Activated T-helper 1 cell treated with Interleukin-2 at 50 U/mL for 16 hours (primary cell): ENCODE measurements around the gene SCN10A.

Source experiments
- DNase-seq: peaks from one replicate; pipeline ENCODE4 v3.0.0-alpha.2; 2020; ENCODE audit warnings: low read depth

SCN10A gene

DNA sequence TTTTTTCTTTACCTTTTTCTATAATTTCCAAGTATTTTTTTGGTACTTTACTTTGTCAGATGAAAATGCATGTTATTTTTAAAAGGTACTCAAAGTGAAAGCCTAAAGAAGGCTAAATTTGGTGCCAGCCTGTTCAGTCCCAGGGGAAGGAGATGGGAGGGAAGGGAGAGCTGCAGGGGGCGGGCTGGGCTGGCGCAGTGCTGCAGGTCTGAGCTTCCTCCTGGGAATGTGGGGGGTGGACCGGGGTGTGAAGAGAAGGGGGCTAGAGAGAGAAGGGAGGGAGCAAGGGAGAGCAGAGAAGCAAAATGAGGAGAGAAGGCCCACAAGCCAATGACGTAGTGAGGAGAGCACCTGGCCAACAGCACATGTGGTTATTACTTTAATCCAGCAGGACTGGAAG is 95.6 kb downstream of the SCN10A start:
- DNase-seq: no peak

DNA sequence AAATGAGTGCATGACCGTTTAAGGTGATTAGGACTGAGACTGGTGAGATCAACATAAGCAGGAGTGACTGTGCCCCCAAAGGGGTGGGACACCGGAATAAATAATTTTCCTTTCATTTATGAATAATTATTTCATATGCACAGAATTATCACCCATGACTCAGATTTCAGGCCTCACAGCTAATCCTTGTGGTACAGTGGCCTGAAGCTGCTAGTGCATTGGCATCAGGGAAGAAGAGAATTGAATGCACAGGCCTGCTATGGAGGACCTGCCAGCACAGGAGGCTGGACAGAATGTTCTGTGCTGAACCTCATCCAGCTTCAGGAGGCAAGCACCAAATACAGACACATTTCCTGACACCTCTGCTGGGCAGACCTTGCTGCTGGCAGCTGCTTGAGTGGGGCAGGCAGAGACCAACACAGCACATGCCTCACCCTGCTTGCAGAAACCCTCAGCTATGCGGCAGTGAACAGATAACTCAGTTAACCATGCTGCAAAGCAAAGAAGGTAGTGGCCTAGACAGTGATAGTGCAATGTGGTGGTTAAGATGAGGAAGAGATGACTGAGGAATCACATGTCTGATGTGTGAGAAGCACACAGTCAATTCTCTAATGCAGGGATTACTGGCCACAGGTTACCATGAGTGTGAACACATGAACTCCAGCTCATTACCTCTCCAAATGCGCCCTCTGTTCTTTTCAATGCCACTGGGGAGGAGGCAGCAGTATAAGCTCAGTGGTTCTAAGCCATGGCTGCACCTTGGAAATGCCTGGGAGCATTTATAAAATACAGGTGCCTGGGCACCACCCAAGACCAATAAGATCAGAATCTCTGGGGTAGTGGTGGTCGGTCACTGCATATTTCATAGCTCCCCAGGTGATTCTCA is 98.4 kb downstream of the SCN10A start:
- no peak for DNase-seq

DNA sequence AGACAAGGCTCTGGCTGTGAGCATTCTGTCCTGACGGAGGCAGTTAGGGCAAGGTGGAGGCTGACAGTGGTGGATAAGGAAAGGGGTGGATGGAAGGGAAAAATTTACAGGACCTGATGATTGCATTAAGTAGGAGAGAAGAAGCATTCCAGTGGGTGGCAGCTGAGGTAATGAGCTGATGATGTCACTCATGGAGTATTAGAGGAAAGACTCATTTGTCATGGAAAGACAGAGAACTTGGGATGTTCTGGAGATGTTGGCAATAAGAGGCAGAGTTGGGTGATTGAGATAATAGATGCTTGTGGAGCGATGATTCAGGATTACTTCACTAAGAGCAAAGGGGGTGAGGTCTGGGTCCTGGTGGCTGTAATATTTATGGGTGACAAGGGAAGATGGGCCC is 102.9 kb downstream of the SCN10A start:
- no peak for DNase-seq

GRCh38 chr3:38711321-38711720 is 104.7 kb downstream of the SCN10A start:
- no peak for DNase-seq

DNA sequence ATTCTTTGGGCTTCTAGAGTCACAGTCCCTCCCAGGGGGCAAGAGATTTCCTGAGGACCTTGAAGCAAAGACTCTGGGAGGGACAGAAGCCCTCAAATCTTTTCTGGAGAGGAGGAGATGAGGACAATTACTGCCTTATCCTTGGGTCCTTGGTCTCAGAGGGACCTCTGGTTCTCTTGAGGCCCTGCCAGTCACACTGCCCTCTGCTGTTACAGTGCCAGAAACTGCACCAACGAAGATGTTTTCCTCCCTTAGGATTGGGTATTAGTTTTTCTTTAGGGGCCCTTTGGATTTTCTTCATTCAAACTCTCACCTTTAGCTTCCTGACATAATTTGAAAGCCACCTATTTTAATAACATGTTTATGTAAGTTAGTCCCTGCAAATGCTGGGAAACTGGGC is 108.3 kb downstream of the SCN10A start:
- no peak for DNase-seq

DNA sequence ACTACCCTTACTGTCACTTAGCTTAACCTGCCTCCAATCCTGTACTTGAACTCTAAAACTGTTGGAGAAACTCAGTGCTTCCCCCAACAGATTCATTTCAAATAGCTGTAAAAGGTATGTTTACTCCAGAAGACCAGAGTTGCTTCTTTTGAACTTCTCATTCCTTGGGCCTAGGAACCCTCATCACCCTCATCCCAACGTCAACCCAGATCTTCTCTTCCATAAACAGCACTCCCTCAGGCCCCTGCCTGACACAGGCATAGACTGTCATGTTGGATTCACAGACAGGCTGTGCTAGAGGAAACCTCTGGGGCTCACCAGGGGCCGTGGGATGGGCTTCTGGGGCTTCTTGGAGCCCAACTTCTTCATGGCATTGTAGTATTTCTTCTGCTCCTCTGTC is 109.1 kb downstream of the SCN10A start:
- no peak for DNase-seq

- DNase-seq: no peak
Observed at GRCh38 chr3:38702231-38702630, 113.8 kb downstream of the SCN10A start.

GRCh38 chr3:38698760-38699159 is 117.3 kb downstream of the SCN10A start:
- DNase-seq: no peak

GRCh38 chr3:38698061-38698460 is 118.0 kb downstream of the SCN10A start:
- DNase-seq: no peak

DNA sequence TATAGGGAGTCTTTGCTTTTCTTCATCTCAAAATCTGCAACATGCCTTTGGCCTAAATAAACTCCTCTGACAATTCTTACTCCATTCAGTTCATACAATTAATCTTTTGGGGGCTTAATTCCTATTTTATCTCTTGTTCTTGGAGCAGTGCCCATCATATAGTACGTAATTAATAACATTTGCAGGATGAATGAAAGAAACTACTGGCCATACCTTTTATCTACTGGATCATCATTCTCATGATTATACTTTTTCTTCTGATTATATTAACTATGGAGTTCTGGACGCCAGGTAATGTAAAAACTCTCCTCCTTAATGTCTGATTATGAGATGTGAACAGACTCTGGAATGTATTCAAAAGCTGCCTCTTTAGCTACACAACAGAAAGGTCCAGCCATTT is 120.0 kb downstream of the SCN10A start:
- DNase-seq: no peak

DNA sequence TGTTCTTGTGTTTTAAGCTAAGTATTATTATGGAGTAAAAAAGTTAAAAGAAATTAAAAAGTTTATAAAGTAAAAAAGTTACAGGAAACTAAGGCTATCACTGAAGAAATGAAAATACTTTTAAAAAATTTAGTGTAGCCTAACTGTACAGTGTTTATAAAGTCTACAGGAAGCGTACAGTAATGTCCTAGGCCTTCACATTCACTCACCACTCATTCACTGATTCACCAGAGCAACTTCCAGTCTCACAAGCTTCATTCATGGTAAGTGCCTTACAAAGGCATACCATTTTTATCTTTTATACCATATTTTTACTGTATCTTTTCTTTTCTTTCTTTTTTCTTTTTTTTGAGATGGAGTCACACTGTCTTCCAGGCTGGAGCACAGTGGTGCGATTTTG is 125.8 kb downstream of the SCN10A start:
- DNase-seq: no peak

DNA sequence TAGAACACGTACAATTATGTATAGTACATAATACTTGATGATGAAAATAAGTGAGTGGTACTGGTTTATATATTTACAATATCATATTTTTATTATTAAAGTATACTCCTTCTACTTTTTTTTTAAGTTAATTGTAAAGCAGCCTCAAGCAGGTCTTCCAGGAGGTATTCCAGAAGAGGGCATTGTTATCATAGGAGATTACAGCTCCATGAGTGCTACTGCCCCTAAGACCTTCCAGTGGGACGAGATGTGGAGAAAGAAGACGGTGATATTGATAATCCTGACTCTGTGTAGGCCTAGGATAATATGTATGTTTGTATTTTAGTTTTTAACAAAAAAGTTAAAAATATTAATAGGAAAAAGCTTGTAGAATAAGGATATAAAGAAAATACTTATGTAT is 126.2 kb downstream of the SCN10A start:
- DNase-seq: no peak

DNA sequence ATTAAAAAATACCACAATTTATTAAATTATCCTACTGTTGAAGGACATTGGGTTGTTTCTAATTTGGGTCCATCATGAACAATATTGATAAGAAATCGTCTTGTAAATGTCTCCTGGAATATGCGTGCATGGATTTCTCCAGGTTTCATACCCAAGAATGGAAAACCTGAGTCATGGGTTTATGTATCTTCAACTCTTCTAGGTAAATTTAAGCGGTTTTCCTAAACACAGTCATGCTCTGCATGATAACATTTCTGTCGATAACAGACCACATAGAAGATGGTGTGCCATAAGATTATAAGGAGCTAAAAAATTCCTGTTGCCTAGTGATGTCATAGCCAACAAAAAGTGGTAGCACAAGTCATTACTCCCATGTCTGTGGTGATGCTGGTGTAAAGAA is 126.7 kb downstream of the SCN10A start:
- no peak for DNase-seq

DNA sequence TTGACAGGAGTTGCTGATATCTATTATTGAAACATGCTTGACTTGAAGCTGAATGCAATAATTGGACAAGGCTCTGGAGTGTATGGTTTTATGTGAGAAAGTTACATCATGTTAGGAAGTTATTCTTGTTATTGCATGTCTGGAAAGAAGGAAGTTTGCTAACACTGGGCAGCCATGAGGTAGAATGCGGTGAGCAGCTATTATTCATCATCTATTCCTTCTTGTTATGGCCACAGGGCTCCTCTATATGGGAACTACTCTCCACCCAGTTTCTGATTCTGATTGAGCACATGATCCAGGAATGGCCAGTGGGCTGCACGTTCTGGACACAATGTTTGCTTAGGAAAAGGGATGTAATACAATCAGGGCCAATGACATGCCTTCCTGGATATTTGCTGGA is 128.7 kb downstream of the SCN10A start:
- DNase-seq: no peak

- DNase-seq: no peak
Observed at GRCh38 chr3:38684546-38684945, 131.5 kb downstream of the SCN10A start.

- no peak for DNase-seq
Observed at GRCh38 chr3:38669668-38670067, 146.3 kb downstream of the SCN10A start.

GRCh38 chr3:38662544-38662943 is 153.5 kb downstream of the SCN10A start:
- DNase-seq: no peak

GRCh38 chr3:38658841-38659240 is 157.2 kb downstream of the SCN10A start:
- DNase-seq: no peak

DNA sequence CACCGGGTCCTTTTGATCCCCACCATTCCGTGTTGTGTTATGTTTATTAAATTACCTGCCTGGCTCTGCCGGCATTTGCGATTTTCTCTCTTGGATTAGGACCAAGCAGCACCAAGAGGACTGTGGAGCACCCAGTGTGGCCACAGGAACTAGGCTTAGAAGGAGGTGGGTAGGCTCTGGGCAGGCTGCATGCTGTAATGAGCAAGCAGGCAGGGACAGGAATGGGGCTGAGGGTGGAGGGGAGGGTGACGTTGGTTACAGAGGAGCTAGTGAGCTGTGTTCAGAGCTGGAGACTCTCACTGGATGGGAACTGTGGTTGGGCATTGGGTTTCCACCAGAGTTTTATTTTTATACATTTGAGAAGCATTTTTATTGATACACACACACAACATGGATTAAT is 158.6 kb downstream of the SCN10A start:
- DNase-seq: no peak

DNA sequence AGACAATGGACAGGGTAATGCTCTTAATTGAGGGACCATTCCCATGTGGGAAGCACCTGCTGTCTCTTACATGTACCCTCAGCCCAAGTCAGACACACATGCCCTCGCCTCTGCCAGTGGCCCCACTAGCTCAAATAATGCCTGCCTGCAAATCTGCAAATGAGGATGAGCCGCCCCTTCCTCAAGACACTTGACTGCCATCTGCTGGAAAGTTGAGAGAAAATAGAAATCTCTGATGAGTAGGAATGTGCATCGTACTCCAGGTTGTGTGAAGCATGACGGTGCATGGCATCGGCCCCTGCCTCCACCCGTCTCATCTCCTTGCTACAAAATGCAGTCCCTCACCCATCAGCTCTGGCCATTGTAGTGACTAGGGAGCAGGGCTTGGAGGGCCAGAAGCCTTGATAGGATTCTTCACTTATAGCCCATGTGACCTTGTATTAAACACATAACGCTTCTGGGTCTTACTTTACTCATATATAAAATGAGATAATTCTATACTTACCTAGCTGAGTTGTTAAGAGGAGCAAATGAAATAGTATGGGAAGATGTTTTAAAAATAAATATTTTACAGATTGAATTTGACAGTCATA is 160.2 kb downstream of the SCN10A start:
- DNase-seq: no peak

DNA sequence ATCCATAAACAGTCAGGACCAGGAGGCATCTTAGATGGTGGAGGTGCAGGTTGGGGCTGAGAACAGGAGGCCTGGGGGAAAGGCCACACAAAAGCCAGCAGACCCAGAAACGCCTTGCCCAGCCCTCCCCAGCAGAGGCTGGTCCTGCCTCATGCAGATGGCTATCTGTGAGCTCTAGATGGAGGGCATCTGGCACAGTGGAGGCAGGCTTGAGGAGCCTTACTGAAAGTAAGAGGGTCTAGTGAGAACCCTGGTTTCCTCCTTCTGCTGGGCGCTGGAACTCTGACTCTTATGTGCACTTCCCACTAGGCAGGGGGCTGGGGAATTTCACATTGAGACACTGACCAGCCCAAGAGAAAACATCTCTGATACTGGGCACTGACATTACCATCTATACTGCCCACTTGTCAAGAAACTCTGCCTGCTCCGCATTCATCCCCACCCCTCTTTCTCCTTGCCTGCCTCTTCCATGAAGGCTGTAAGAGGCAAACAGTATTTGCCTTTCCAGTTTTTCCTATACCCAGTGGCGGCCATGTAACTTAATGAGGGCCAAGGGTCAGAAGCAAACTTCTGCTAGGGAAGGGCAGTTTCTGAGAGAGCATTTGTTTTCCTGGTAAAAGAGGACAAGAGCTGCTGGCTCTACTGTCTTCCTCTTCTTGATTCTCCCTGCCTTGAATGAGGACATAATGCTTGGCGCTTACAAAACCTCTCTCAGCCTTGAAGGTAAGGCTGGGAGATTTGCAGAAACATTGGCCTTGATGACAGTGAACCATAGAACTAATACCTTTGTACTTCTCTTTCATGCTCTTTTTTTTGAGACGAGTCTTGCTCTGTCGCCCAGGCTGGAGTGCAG is 162.1 kb downstream of the SCN10A start:
- no peak for DNase-seq

DNA sequence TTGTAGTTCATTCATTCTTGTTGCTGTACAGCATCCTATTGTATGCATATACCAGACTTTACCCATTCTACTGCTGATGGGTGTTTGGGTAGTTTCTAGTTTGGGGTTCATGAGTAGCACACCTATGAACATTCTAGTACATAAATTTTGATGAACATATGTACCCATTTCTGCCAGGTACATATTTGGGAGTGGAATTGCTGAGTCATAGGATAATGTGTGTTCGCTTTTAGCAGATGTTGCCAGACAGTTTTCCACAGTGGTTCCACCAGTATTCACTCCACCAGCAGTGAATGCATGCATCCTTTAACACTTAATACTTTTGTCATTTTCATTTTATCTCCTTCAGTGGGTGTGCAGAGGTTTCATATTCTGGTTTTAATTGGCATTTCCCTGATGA is 163.1 kb downstream of the SCN10A start:
- no peak for DNase-seq
